Measurements from ENCODE around the gene PRM3.

The PRM3 gene, protein sequence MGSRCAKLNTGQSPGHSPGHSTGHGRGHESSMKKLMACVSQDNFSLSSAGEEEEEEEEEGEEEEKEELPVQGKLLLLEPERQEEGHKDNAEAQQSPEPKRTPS

DNA sequence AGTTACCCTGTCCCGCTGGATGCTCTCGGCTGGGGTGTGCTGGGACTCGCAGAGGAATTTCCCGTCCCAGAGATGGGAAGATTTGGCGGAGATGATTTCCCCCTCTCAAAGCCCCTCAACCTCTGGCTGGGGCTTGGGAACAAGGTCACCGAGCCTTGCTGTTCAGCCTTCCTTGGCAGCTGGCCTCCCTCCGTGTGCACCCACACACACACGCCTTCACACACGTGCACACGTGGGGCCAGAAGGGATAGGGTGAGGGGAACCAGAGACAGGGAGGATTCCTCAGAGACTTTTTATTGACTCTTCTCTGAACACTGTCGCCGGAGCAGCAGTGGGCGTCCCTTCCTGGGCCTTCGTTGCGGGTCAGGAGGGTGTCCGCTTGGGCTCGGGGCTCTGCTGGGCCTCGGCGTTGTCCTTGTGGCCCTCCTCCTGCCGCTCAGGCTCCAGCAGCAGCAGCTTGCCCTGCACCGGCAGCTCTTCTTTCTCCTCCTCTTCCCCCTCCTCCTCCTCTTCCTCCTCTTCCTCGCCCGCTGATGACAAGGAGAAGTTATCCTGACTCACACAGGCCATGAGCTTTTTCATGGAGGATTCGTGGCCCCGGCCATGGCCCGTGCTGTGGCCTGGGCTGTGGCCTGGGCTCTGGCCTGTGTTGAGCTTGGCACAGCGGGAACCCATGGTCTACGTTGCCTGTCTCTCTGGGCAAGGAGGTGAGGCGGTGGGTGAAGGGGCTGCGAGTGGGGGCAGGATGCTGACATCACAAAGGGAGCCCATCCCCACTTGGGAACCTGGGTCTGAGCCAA, at the start of gene PRM3:
Gene PRM3 (minus strand): TSS at position 709 of the 800 bp plus-strand sequence. CDS start 34 bp downstream, at position 675.
- H3K27me3 ChIP-seq (ENCODE audit: control insufficient read depth, insufficient read depth, low read length), result no peaks in the 10 kb centered on the region

DNA sequence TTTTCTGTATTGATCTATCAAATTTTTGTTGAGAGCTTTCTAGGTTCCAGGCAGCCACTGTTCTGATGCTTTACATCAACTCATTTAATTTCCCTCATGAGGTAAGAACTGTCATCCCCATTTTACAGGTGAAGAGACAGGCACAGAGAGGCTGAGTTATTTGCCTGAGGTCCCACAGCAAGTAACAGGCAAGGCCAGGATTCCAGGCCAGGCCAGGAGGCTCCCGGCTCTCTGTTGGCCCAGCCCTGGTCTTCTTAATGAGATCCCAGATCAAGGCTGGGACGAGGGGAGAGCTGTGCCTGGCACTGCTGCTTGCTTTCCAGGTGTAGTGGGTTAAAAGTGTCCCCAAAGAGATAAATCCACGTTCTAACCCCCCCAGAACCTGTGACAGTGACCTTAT, 49.4 kb upstream of the PRM3 start:
- Histone ChIP-seq H3K9ac (ENCODE audit: low read length) (no peak overlapping the region), H3K27ac (ENCODE audit: low read length) (no peak overlapping the region), H3K4me3 (ENCODE audit: low read length) (no peak overlapping the region), H3K27me3 (ENCODE audit: control insufficient read depth, insufficient read depth, low read length) (no peaks in the 10 kb centered on the region), H3K4me1 (ENCODE audit: control insufficient read depth, low read depth, low read length) (peaks cover under 1% of the 10 kb centered on the region), H3K36me3 (ENCODE audit: control insufficient read depth, low read depth, low read length) (no peaks in the 10 kb centered on the region), H3K9me3 (ENCODE audit: control insufficient read depth, low read depth, low read length) (no peaks in the 10 kb centered on the region)

More for the DNA sequence above, at the start of gene PRM3:
- peaks cover 6% of the 10 kb centered on the region for H3K4me1 ChIP-seq (ENCODE audit: control insufficient read depth, low read depth, low read length)
- H3K4me3 ChIP-seq (ENCODE audit: low read length), result no peak within 1 kb of the TSS
- H3K27ac ChIP-seq (ENCODE audit: low read length), result no peak within 1 kb of the TSS
- no peak within 1 kb of the TSS for H3K9ac ChIP-seq (ENCODE audit: low read length)
- H3K9me3 ChIP-seq (ENCODE audit: control insufficient read depth, low read depth, low read length), result no peaks in the 10 kb centered on the region
- H3K36me3 ChIP-seq (ENCODE audit: control insufficient read depth, low read depth, low read length), result no peaks in the 10 kb centered on the region

DNA sequence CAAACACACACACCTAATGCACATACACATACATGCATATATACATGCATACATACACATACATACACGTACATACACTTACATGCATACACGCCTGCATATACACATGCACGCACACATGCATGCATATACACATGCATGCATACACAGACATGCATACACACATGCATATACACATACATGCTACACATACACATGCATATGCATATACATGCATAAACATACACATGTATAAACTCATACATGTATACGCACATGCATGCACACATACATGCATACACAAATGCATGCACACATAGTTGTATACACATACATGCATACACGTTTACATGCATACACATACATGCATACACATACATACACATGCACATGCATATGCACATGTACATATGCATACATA, 48.2 kb upstream of the PRM3 start:
- H3K4me3 ChIP-seq (ENCODE audit: low read length), result no peak overlapping the region
- H3K9ac ChIP-seq (ENCODE audit: low read length), result no peak overlapping the region
- peaks cover 3% of the 10 kb centered on the region for H3K4me1 ChIP-seq (ENCODE audit: control insufficient read depth, low read depth, low read length)
- no peaks in the 10 kb centered on the region for H3K36me3 ChIP-seq (ENCODE audit: control insufficient read depth, low read depth, low read length)
- H3K9me3 ChIP-seq (ENCODE audit: control insufficient read depth, low read depth, low read length), result no peaks in the 10 kb centered on the region
- H3K27me3 ChIP-seq (ENCODE audit: control insufficient read depth, insufficient read depth, low read length), result no peaks in the 10 kb centered on the region
- no peak overlapping the region for H3K27ac ChIP-seq (ENCODE audit: low read length)

DNA sequence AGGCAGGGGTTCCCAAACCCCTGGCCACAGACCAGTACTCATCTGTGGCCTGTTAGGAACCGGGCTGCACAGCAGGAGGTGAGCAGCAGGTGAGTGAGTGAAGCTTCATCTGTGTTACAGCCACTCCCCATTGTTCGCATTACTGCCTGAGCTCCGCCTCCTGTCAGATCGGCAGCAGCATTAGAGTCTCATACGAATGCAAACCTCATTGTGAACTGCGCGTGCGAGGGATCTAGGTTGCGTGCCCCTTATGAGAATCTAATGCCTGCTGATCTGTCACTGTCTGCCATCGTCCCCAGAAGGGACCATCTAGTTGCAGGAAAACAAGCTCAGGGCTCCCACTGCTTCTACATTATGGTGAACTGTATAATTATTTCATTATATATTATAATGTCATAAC, 46.7 kb upstream of the PRM3 start:
- no peak overlapping the region for H3K4me3 ChIP-seq (ENCODE audit: low read length)

DNA sequence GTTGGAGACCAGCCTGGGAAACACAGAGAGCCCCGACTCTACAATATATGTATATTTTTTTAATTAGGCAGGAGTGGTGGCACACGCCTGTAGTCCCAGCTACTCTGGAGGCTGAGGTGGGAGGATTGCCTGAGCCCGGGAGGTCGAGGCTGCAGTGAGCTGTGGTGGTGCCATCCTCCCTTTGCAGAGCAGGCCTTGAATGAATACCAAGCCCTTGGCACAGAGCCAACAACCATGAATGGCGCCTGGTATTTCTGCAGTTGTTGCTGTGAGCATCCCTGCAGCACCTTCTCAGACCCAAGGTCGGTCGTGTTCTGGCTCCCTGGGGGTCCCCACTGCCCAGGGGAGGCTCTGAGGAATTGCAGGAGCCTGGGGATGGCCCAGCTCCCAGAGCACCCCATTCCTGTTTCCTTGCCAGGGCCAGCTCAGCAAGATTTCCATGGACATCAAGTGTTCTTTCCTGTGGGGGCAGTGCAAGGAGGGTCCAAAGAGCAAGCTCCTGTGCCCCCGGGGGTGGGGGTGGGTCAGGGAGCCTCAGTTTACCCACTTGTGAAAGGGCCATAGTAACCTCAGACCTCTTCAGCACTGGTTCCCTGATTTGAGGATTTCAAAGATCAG, 46.2 kb upstream of the PRM3 start:
- Histone ChIP-seq H3K9ac (ENCODE audit: low read length) (no peak overlapping the region), H3K27ac (ENCODE audit: low read length) (no peak overlapping the region), H3K9me3 (ENCODE audit: control insufficient read depth, low read depth, low read length) (no peaks in the 10 kb centered on the region), H3K4me3 (ENCODE audit: low read length) (no peak overlapping the region), H3K4me1 (ENCODE audit: control insufficient read depth, low read depth, low read length) (peaks cover 18% of the 10 kb centered on the region), H3K27me3 (ENCODE audit: control insufficient read depth, insufficient read depth, low read length) (no peaks in the 10 kb centered on the region), H3K36me3 (ENCODE audit: control insufficient read depth, low read depth, low read length) (no peaks in the 10 kb centered on the region)

More for the DNA sequence above, 46.7 kb upstream of the PRM3 start:
- H3K4me1 ChIP-seq (ENCODE audit: control insufficient read depth, low read depth, low read length), result peaks cover 13% of the 10 kb centered on the region
- no peak overlapping the region for H3K27ac ChIP-seq (ENCODE audit: low read length)
- no peaks in the 10 kb centered on the region for H3K9me3 ChIP-seq (ENCODE audit: control insufficient read depth, low read depth, low read length)
- no peaks in the 10 kb centered on the region for H3K27me3 ChIP-seq (ENCODE audit: control insufficient read depth, insufficient read depth, low read length)
- no peaks in the 10 kb centered on the region for H3K36me3 ChIP-seq (ENCODE audit: control insufficient read depth, low read depth, low read length)
- H3K9ac ChIP-seq (ENCODE audit: low read length), result no peak overlapping the region

DNA sequence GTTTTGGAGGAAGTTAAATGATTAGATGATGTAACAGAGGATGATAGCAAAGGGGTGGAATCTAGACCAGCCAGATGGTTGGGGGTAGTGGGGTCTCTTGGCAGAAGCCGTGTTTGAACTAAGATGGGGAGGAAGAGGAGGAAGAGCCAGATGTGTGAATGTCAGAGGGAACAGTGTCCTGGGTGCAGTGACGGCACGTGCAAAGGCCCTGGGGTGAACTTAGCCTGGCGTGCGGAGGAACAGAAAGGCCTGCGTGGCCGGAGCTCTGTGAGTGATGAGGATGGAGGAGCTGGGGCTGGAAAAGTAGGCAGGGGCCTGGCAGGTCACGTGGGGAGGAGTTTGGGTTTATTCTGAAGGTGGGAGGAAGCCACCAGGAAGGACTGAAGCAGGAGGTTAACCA, 45.4 kb upstream of the PRM3 start:
- Histone ChIP-seq H3K4me1 (ENCODE audit: control insufficient read depth, low read depth, low read length) (peaks cover 26% of the 10 kb centered on the region), H3K9ac (ENCODE audit: low read length) (no peak overlapping the region), H3K27me3 (ENCODE audit: control insufficient read depth, insufficient read depth, low read length) (no peaks in the 10 kb centered on the region), H3K36me3 (ENCODE audit: control insufficient read depth, low read depth, low read length) (no peaks in the 10 kb centered on the region), H3K27ac (ENCODE audit: low read length) (no peak overlapping the region), H3K4me3 (ENCODE audit: low read length) (no peak overlapping the region), H3K9me3 (ENCODE audit: control insufficient read depth, low read depth, low read length) (no peaks in the 10 kb centered on the region)

DNA sequence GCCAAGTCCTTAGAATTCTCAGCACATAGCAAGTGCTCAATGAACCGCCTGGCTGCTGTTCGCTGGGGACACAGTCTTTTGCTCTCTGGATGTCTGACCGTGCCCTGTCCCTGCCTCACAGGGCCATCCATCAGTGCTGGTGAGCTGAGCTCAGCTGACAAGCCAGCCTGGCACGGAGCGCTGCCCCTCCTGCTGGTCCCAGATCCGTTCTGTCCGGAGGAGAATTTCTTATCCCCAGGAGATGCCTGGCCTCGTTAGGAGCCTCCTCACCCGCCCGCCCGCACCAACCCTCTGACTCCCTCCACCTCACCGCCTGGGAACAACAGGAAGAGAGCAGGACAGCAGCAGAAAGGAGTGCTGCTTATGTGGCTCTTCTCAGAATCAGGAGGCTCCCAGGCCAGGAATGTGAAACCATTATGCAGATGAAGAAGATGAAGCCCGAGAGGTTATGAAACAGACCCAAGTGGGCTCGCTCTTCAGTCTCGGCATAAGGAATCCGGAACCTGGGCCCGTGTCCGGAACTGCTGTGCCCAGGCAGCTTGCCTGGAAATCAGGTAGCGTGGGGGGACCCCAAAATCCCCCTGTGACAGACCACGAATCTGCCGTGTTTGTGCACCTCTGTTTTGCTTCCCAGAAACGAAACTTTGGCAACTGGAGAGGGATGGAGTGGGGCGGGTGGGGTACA, 43.0 kb upstream of the PRM3 start:
- no peaks in the 10 kb centered on the region for H3K36me3 ChIP-seq (ENCODE audit: control insufficient read depth, low read depth, low read length)
- H3K4me3 ChIP-seq (ENCODE audit: low read length), result peak overlapping the region; percentile 47
- H3K27ac ChIP-seq (ENCODE audit: low read length), result peak overlapping the region; percentile 74
- no peaks in the 10 kb centered on the region for H3K9me3 ChIP-seq (ENCODE audit: control insufficient read depth, low read depth, low read length)
- H3K4me1 ChIP-seq (ENCODE audit: control insufficient read depth, low read depth, low read length), result peaks cover 41% of the 10 kb centered on the region
- no peaks in the 10 kb centered on the region for H3K27me3 ChIP-seq (ENCODE audit: control insufficient read depth, insufficient read depth, low read length)
- peak overlapping the region; percentile 56 for H3K9ac ChIP-seq (ENCODE audit: low read length)

DNA sequence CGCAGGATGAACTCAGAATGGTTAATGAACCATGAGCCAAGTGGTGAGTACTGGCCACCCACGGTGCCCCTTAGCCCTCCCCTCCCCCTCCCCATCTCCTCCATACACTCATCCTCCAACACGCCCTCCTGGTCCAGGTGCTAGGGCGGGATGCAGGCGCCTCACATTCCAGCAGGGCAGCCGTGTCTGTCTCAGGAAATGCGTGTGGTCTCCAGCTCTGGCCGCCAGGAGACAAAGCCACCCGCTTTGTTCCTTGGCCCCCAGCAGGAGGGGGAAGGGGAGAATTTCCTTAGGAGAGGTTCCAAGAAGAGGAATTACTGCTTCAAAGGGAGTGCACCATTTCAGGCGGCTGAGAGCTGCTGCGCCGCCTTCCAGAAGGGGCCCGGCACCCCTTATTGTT, 42.1 kb upstream of the PRM3 start:
- peaks cover 41% of the 10 kb centered on the region for H3K4me1 ChIP-seq (ENCODE audit: control insufficient read depth, low read depth, low read length)
- H3K27ac ChIP-seq (ENCODE audit: low read length), result no peak overlapping the region
- no peaks in the 10 kb centered on the region for H3K27me3 ChIP-seq (ENCODE audit: control insufficient read depth, insufficient read depth, low read length)
- peak overlapping the region; percentile 56 for H3K9ac ChIP-seq (ENCODE audit: low read length)
- no peak overlapping the region for H3K4me3 ChIP-seq (ENCODE audit: low read length)
- H3K9me3 ChIP-seq (ENCODE audit: control insufficient read depth, low read depth, low read length), result no peaks in the 10 kb centered on the region
- H3K36me3 ChIP-seq (ENCODE audit: control insufficient read depth, low read depth, low read length), result no peaks in the 10 kb centered on the region

DNA sequence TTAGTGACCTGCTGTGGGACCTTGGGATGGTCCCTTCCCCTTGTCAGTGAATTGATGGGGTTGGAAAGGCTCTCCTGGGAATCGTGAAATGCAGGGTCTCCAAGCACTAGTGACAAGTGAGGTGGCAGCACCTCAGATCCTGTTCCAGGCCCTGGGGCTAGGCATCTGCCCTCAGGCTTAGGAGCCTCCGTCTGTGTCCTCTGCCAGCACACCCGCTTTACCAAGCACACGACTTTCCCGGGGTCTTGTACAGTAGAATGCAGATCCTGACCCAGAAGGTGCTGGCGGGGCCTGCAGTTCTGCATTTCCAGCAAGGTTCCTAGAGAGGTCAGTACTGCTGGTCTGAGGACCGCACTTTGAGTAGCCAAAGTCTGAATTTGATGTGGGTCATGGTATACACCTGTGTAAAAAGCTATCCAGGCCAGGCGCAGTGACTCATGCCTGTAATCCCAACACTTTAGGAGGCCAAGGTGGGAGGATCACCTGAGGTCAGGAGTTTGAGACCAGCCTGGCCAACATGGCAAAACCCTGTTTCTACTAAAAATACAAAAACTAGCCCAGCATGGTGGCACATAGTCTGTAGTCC, 41.0 kb upstream of the PRM3 start:
- no peak overlapping the region for H3K9ac ChIP-seq (ENCODE audit: low read length)
- no peaks in the 10 kb centered on the region for H3K27me3 ChIP-seq (ENCODE audit: control insufficient read depth, insufficient read depth, low read length)
- H3K27ac ChIP-seq (ENCODE audit: low read length), result no peak overlapping the region
- H3K9me3 ChIP-seq (ENCODE audit: control insufficient read depth, low read depth, low read length), result no peaks in the 10 kb centered on the region
- no peak overlapping the region for H3K4me3 ChIP-seq (ENCODE audit: low read length)
- H3K4me1 ChIP-seq (ENCODE audit: control insufficient read depth, low read depth, low read length), result peaks cover 41% of the 10 kb centered on the region
- no peaks in the 10 kb centered on the region for H3K36me3 ChIP-seq (ENCODE audit: control insufficient read depth, low read depth, low read length)

DNA sequence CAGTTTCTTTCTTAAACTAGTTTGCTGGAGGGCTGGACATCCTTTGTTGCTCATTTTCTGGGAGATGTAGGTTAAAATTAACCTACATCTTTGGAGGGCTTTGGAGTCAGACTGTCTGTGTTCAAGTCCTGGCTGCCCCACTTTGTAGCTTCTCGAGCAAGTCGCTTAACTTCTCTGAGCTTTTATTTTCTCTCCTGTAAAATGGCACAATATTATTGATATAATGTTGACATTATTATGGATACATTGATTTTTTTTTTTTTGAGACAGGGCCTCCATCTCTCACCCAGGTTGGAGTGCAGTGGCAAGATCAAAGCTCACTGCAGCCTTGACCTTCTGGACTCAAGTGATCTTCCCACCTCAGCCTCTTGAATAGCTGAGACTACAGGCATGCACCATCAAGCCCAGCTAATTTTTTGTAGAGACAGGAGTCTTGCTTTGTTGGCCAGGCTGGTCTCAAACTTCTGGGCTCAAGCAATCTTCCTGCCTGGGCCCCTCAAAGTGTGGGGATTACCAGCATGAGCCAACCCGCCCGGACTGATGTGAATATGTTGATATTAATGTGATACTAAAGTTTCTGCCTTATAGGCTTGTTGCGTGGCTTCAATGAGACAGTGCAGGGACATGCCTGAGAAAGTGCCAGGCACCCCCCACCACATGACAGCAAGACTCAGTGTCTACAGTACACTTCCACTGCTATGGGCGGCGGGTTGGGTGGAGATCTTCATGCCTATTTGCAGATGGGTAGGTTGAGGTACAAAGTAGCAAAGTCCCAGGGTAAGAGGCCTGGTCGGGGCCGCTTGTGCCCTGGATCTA, 40.3 kb upstream of the PRM3 start:
- H3K27me3 ChIP-seq (ENCODE audit: control insufficient read depth, insufficient read depth, low read length), result no peaks in the 10 kb centered on the region
- no peak overlapping the region for H3K9ac ChIP-seq (ENCODE audit: low read length)
- H3K4me1 ChIP-seq (ENCODE audit: control insufficient read depth, low read depth, low read length), result peaks cover 41% of the 10 kb centered on the region
- no peaks in the 10 kb centered on the region for H3K36me3 ChIP-seq (ENCODE audit: control insufficient read depth, low read depth, low read length)
- H3K4me3 ChIP-seq (ENCODE audit: low read length), result peak overlapping the region; percentile 3
- no peaks in the 10 kb centered on the region for H3K9me3 ChIP-seq (ENCODE audit: control insufficient read depth, low read depth, low read length)
- peak overlapping the region; percentile 1 for H3K27ac ChIP-seq (ENCODE audit: low read length)

All from iPS-18a (cell line).